ENCODE measurements around the gene CAPN10.

CAPN10 gene

GRCh38 chr2:240635121-240635997, 48.8 kb downstream of the CAPN10 start:
- TF ChIP-seq CTCF (conservative IDR thresholded peaks at IDR 0.05; ENCODE audit: low read depth, low read length): no peak
- H3K4me3 ChIP-seq (ENCODE audit: low read depth, low read length): no peak overlapping the region
- no peak for DNase-seq (ENCODE audit: low read depth)

- no peak for DNase-seq (ENCODE audit: low read depth)
- no peak for TF ChIP-seq CTCF (conservative IDR thresholded peaks at IDR 0.05; ENCODE audit: low read depth, low read length)
- H3K4me3 ChIP-seq (ENCODE audit: low read depth, low read length): no peak overlapping the region
Measured at GRCh38 chr2:240635998-240636547, 49.5 kb downstream of the CAPN10 start.

GRCh38 chr2:240636563-240637115, 50.1 kb downstream of the CAPN10 start:
- no peak for DNase-seq (ENCODE audit: low read depth)
- no peak overlapping the region for H3K4me3 ChIP-seq (ENCODE audit: low read depth, low read length)
- TF ChIP-seq CTCF (conservative IDR thresholded peaks at IDR 0.05; ENCODE audit: low read depth, low read length): no peak

- no peak for DNase-seq (ENCODE audit: low read depth)
- no peak overlapping the region for H3K4me3 ChIP-seq (ENCODE audit: low read depth, low read length)
- TF ChIP-seq CTCF (conservative IDR thresholded peaks at IDR 0.05; ENCODE audit: low read depth, low read length): no peak
Measured at GRCh38 chr2:240637116-240637900, 50.8 kb downstream of the CAPN10 start.

- H3K4me3 ChIP-seq (ENCODE audit: low read depth, low read length): no peak overlapping the region
- no peak for TF ChIP-seq CTCF (conservative IDR thresholded peaks at IDR 0.05; ENCODE audit: low read depth, low read length)
- no peak for DNase-seq (ENCODE audit: low read depth)
Measured at GRCh38 chr2:240637901-240638345, 51.4 kb downstream of the CAPN10 start.

GRCh38 chr2:240638512-240639160, 52.1 kb downstream of the CAPN10 start:
- no peak for TF ChIP-seq CTCF (conservative IDR thresholded peaks at IDR 0.05; ENCODE audit: low read depth, low read length)
- DNase-seq (ENCODE audit: low read depth): no peak
- no peak overlapping the region for H3K4me3 ChIP-seq (ENCODE audit: low read depth, low read length)

Measured in choroid plexus epithelial cell (primary cell).